Trophoblast cell (in vitro differentiated cells and primary cell): ENCODE results near the gene NCL.

Experiments used
- DNase-seq, 2 donors: peaks; one replicate each; pipeline ENCODE4 v3.0.0-alpha.2; 2016
- H2AFZ ChIP-seq: 2 replicates; pipeline ENCODE4 v1.6.1; 2013; ENCODE audit warnings: low read length, moderate library complexity, mild to moderate bottlenecking; ENCODE audit not compliant: insufficient read depth, poor library complexity
- H2AK5ac ChIP-seq: 2 replicates; pipeline ENCODE4 v1.6.1; 2013; ENCODE audit warnings: mild to moderate bottlenecking, low read length
- H2BK120ac ChIP-seq: 2 replicates; pipeline ENCODE4 v1.6.1; 2013; ENCODE audit warnings: low read length, mild to moderate bottlenecking, moderate library complexity; ENCODE audit not compliant: insufficient read depth, poor library complexity
- H2BK12ac ChIP-seq: 2 replicates; pipeline ENCODE4 v1.6.1; 2013; ENCODE audit warnings: mild to moderate bottlenecking, low read length, moderate library complexity
- H2BK5ac ChIP-seq: 2 replicates; pipeline ENCODE4 v1.6.1; 2013; ENCODE audit warnings: low read length, low read depth, moderate library complexity, mild to moderate bottlenecking; ENCODE audit not compliant: poor library complexity
- H3K14ac ChIP-seq: 2 replicates; pipeline ENCODE4 v1.6.1; 2013; ENCODE audit warnings: mild to moderate bottlenecking, low read length
- H3K18ac ChIP-seq: 2 replicates; pipeline ENCODE4 v1.6.1; 2013; ENCODE audit warnings: mild to moderate bottlenecking, low read length
- H3K23ac ChIP-seq: 2 replicates; pipeline ENCODE4 v1.6.1; 2013; ENCODE audit warnings: low read length
- H3K27ac ChIP-seq: 2 replicates; pipeline ENCODE4 v1.5.1; 2013; ENCODE audit warnings: low read depth, mild to moderate bottlenecking, inconsistent platforms, low read length, moderate library complexity
- H3K27me3 ChIP-seq: 2 replicates; pipeline ENCODE4 v1.6.1; 2013; ENCODE audit warnings: inconsistent platforms, mild to moderate bottlenecking, low read length, moderate library complexity; ENCODE audit not compliant: insufficient read depth
- H3K36me3 ChIP-seq, 2 experiments: 1 replicate in 1 of 2; 2 replicates in 1 of 2; pipeline ENCODE4 v1.6.1; 2013; ENCODE audit warnings: low read length in 2 of 2, mild to moderate bottlenecking in 2 of 2, moderate library complexity in 1 of 2; ENCODE audit not compliant: insufficient read depth in 2 of 2, control insufficient read depth in 1 of 2
- H3K4ac ChIP-seq: 2 replicates; pipeline ENCODE4 v1.6.1; 2013; ENCODE audit warnings: low read depth, mild to moderate bottlenecking, low read length, moderate library complexity
- H3K4me1 ChIP-seq, 2 experiments: 1 replicate in 1 of 2; 2 replicates in 1 of 2; pipeline ENCODE4 v1.6.1; 2013; ENCODE audit warnings: low read length in 2 of 2, mild to moderate bottlenecking in 2 of 2, moderate library complexity in 1 of 2; ENCODE audit not compliant: insufficient read depth in 2 of 2, control insufficient read depth in 1 of 2
- H3K4me2 ChIP-seq: 2 replicates; pipeline ENCODE4 v1.6.1; 2013; ENCODE audit warnings: inconsistent platforms, mild to moderate bottlenecking, low read length, moderate library complexity
- H3K4me3 ChIP-seq: 2 replicates; pipeline ENCODE4 v1.5.1; 2013; ENCODE audit warnings: mild to moderate bottlenecking, low read depth, low read length, inconsistent platforms
- H3K79me1 ChIP-seq: one replicate; pipeline ENCODE4 v1.6.1; 2013; ENCODE audit warnings: low read length
- H3K79me2 ChIP-seq: 2 replicates; pipeline ENCODE4 v1.6.1; 2013; ENCODE audit warnings: low read length, mild to moderate bottlenecking; ENCODE audit not compliant: control insufficient read depth, insufficient read depth, poor library complexity
- H3K9ac ChIP-seq: 2 replicates; pipeline ENCODE4 v1.6.1; 2013; ENCODE audit warnings: mild to moderate bottlenecking, low read length
- H3K9me3 ChIP-seq: 2 replicates; pipeline ENCODE4 v1.6.1; 2013; ENCODE audit warnings: low read depth, mild to moderate bottlenecking, control low read depth, inconsistent platforms, low read length; ENCODE audit not compliant: insufficient read depth
- H4K12ac ChIP-seq: 2 replicates; pipeline ENCODE4 v1.6.1; 2013; ENCODE audit warnings: low read depth, mild to moderate bottlenecking, low read length, moderate library complexity
- H4K8ac ChIP-seq: 2 replicates; pipeline ENCODE4 v1.6.1; 2013; ENCODE audit warnings: low read depth, mild to moderate bottlenecking, low read length, moderate library complexity
- H4K91ac ChIP-seq: one replicate; pipeline ENCODE4 v1.6.1; 2013; ENCODE audit warnings: low read depth, mild to moderate bottlenecking, low read length, moderate library complexity
- WGBS: extraction: QIAGEN DNeasy Blood & Tissue Kit; methylation state at CpG from one replicate; pipeline ENCODE4 v1.1.7; 2013; ENCODE audit warnings: missing lambda C conversion rate; ENCODE audit not compliant: insufficient read length, insufficient coverage; ENCODE audit errors: extremely low coverage; 5-methylcytosine and 5-hydroxymethylcytosine counted together

Gene NCL

GRCh38 chr2:231456295-231457004, 7.8 kb downstream of the NCL start:
- Histone ChIP-seq H3K79me1 (no peaks in the 10 kb centered on the region), H3K27ac (no peak overlapping the region), H3K4ac (no peak overlapping the region), H4K8ac (no peak overlapping the region), H3K23ac (no peak overlapping the region), H2BK120ac (no peak overlapping the region), H2BK5ac (no peak overlapping the region), H4K12ac (no peak overlapping the region), H3K4me1 (peaks cover 0 to 4% of the 10 kb centered on the region in 2 experiments), H3K4me2 (no peak overlapping the region), H3K79me2 (no peaks in the 10 kb centered on the region), H3K36me3 (peaks cover 25 to 73% of the 10 kb centered on the region in 2 experiments), H2BK12ac (no peak overlapping the region), H4K91ac (no peak overlapping the region), H3K18ac (no peak overlapping the region), H3K9me3 (no peaks in the 10 kb centered on the region), H3K27me3 (no peaks in the 10 kb centered on the region), H2AFZ (no peak overlapping the region), H3K4me3 (no peak overlapping the region), H2AK5ac (no peak overlapping the region), H3K9ac (no peak overlapping the region), H3K14ac (no peak overlapping the region)
- no CpG with 5 or more reads among the region's 6 CpGs for WGBS
- DNase-seq, result no peak

- no peak overlapping the region for H4K12ac ChIP-seq
- no peak overlapping the region for H3K14ac ChIP-seq
- no peak overlapping the region for H3K27ac ChIP-seq
- H3K4me2 ChIP-seq, result no peak overlapping the region
- no peak overlapping the region for H2AFZ ChIP-seq
- DNase-seq, result no peak
- H2BK12ac ChIP-seq, result no peak overlapping the region
- H3K27me3 ChIP-seq, result no peaks in the 10 kb centered on the region
- peaks cover 0 to 4% of the 10 kb centered on the region in 2 experiments for H3K4me1 ChIP-seq
- H3K9me3 ChIP-seq, result no peaks in the 10 kb centered on the region
- no peak overlapping the region for H2BK5ac ChIP-seq
- H2BK120ac ChIP-seq, result no peak overlapping the region
- no peak overlapping the region for H2AK5ac ChIP-seq
- no peak overlapping the region for H3K4me3 ChIP-seq
- no peak overlapping the region for H3K18ac ChIP-seq
- H3K4ac ChIP-seq, result no peak overlapping the region
- no peak overlapping the region for H3K9ac ChIP-seq
- H3K79me2 ChIP-seq, result no peaks in the 10 kb centered on the region
- H3K23ac ChIP-seq, result no peak overlapping the region
- no peak overlapping the region for H4K8ac ChIP-seq
- no peaks in the 10 kb centered on the region for H3K79me1 ChIP-seq
- H3K36me3 ChIP-seq, result peaks cover 22 to 70% of the 10 kb centered on the region in 2 experiments
- WGBS, result no CpG with 5 or more reads among the region's 6 CpGs
- H4K91ac ChIP-seq, result no peak overlapping the region
These were observed 8.4 kb downstream of the NCL start for GRCh38 chr2:231455890-231456289.

- H3K9me3 ChIP-seq, result no peaks in the 10 kb centered on the region
- DNase-seq, result no peak
- no peak overlapping the region for H3K9ac ChIP-seq
- no peaks in the 10 kb centered on the region for H3K79me2 ChIP-seq
- no peak overlapping the region for H4K12ac ChIP-seq
- no peak overlapping the region for H2BK12ac ChIP-seq
- H2BK5ac ChIP-seq, result no peak overlapping the region
- no peak overlapping the region for H4K91ac ChIP-seq
- H3K23ac ChIP-seq, result no peak overlapping the region
- no peaks in the 10 kb centered on the region for H3K79me1 ChIP-seq
- H3K36me3 ChIP-seq, result peaks cover 20 to 63% of the 10 kb centered on the region in 2 experiments
- no peak overlapping the region for H2BK120ac ChIP-seq
- H3K18ac ChIP-seq, result no peak overlapping the region
- H3K27ac ChIP-seq, result no peak overlapping the region
- no peak overlapping the region for H3K14ac ChIP-seq
- no peak overlapping the region for H2AFZ ChIP-seq
- H2AK5ac ChIP-seq, result no peak overlapping the region
- H4K8ac ChIP-seq, result no peak overlapping the region
- H3K4me1 ChIP-seq, result peaks cover 0 to 4% of the 10 kb centered on the region in 2 experiments
- WGBS, result no CpG with 5 or more reads among the region's 11 CpGs
- H3K27me3 ChIP-seq, result no peaks in the 10 kb centered on the region
- H3K4me2 ChIP-seq, result no peak overlapping the region
- no peak overlapping the region for H3K4me3 ChIP-seq
- H3K4ac ChIP-seq, result no peak overlapping the region
These were observed 9.1 kb downstream of the NCL start for GRCh38 chr2:231455222-231455621.

- no peak overlapping the region for H2BK12ac ChIP-seq
- no peak overlapping the region for H3K9ac ChIP-seq
- DNase-seq, result no peak
- no peak overlapping the region for H3K18ac ChIP-seq
- H2BK120ac ChIP-seq, result no peak overlapping the region
- no peak overlapping the region for H2AK5ac ChIP-seq
- H3K9me3 ChIP-seq, result no peaks in the 10 kb centered on the region
- H3K27me3 ChIP-seq, result no peaks in the 10 kb centered on the region
- no peaks in the 10 kb centered on the region for H3K79me1 ChIP-seq
- H3K14ac ChIP-seq, result no peak overlapping the region
- peaks cover 0 to 4% of the 10 kb centered on the region in 2 experiments for H3K4me1 ChIP-seq
- no peak overlapping the region for H2BK5ac ChIP-seq
- no CpG with 5 or more reads among the region's 4 CpGs for WGBS
- no peak overlapping the region for H3K4ac ChIP-seq
- no peak overlapping the region for H3K23ac ChIP-seq
- no peak overlapping the region for H3K4me3 ChIP-seq
- no peak overlapping the region for H4K91ac ChIP-seq
- no peak overlapping the region for H4K8ac ChIP-seq
- no peak overlapping the region for H3K4me2 ChIP-seq
- H3K36me3 ChIP-seq, result peaks cover 16 to 55% of the 10 kb centered on the region in 2 experiments
- no peak overlapping the region for H4K12ac ChIP-seq
- no peak overlapping the region for H2AFZ ChIP-seq
- H3K27ac ChIP-seq, result no peak overlapping the region
- no peaks in the 10 kb centered on the region for H3K79me2 ChIP-seq
These were observed 9.9 kb downstream of the NCL start for GRCh38 chr2:231454361-231454791.
